ENCODE results near the gene XIAP.

XIAP gene

DNA sequence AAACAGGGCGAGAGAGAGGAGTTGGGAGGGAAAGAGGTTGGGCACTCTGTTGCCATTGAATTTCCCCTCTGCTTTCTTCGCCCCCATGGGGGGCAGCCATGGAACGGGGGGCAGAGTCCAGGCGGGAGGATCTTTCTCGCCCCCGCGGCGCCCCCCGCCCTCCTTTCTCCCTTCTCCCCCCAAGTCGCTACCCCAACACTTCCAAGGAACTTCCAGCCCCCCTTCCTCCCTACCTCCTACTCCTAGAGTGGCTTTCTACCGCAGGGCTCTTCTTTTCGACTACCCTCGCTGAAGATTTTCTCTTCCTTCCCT is 101.1 kb downstream of the XIAP start:
- DNase-seq (ENCODE audit: low spot score), result no peak

DNA sequence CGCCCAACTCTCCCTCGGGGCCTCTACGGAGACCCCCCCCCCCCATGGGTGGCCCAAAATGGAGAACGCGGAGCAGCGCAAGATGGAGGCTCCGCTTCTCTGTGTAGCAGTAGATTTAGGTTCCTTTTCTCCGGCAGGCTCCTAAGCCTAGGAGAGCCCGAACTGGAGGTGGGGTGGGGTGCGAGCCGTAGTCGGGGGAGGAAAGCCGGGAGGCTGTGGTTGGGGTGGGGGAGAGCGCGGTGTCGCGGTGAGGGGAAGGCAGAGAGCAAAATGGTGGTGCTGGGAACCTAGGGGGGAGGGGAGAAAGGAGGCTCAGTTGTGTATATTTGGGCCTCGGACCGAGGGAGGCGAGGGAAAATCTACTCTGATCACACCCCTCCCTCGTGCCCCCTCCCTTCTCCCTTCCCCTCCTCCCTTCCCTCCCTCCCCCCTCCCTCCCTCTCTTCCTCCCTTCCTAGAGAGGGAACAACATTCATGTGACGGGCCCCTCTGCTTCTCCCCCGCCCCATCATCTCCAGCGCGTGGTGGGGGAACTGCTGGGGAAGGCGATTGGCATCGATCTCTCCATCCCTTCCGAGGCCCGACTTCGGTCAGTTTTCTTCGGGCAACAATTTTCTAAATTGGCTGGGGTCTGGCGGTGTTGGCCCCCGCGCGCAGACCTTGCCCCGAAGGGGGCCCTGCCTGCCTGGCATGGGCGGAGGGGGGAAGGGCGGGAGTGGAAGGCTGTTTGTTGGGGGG is 101.6 kb downstream of the XIAP start, which contains the start of gene STAG2:
Gene STAG2, plus strand, starts transcription at position 439 of the 738 bp plus-strand sequence. CDS start 60,922 bp downstream, outside the sequence.
- DNase-seq (ENCODE audit: low spot score), result peak; percentile 59

DNA sequence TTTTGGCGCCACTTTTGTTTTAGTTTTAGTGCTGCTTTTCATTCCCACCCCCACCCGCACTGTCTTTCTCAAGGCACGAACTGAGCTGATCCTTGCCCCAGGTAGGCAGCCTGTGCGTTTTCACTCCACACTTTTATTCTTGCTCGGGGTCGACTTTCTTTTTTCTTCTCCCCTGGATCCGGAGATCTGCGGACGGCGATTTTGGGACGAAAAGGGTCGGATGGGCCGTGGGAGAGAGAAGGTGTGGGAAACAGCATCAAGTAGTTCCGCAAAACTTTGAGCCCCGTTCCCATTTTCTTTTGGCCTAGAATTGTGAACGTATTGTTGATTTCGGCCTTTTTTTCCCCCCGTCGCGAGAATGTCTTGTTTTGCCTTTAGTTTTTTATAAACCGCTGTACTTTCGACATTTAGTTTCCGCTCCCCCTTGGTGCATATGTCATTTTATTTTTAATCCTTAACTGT is 102.2 kb downstream of the XIAP start:
- DNase-seq (ENCODE audit: low spot score), result no peak

DNA sequence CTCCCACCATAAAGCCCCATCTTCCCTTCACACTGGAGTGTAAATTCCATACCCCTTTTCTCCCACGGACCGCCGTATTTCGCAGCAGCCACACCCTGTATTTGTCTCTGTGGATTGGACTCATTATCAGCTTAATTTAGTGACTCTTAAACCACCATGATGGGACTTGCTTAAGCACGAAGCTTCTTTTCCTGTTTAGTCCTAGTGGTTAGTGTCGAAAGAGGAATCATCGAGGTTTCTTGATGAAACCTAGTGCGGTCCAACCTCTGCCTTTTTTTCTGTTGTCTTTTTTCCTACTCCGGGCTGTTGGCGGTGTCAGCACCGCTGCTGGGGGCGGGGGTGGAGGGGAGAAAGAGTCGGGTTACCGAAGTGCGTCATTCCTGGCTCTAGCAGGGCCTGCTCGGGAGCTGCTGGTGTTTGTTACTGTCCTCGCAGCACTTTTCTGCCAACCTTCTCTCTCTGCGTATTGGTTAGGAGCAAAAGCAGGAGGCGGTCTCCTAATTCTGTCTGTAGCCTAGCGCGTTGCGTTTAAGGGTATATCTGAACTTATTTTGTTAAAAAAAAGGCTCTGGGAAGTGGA is 103.0 kb downstream of the XIAP start:
- DNase-seq (ENCODE audit: low spot score), result peak; percentile 79
